Measurements from ENCODE around the gene MTFR2.

Gene MTFR2

DNA sequence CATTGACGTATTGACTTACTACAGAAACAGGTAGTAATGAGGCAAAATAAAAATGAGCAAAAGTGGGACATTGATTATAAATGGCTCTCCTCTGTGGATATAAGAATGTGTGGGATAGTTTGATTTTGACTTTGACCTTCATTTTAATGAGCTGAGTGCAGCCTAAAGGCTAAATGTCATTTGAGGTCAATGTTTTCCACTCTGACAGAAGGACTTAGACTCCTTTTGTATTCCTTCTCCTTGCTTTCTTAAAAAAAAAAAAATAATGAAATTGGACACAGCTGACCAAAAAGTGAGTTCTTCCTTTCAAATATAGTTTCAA lies 68.6 kb downstream of the MTFR2 start:
- no peak for DNase-seq

Data from DMS153 (cell line).